Mesendoderm (in vitro differentiated cells): ENCODE results near the gene RRN3.
"Not testable (repeated sequence)": the region's sequence is repeated elsewhere in the genome, so short reads cannot be mapped to it uniquely, and the experiment has no call there.

Experiments
- DNase-seq: peaks from one replicate; pipeline ENCODE4 v3.0.0; 2013
- H2AK5ac ChIP-seq: 2 replicates; pipeline ENCODE4 v1.6.1; 2013; ENCODE audit warnings: low read length, inconsistent platforms
- H2BK120ac ChIP-seq: 2 replicates; pipeline ENCODE4 v1.6.1; 2013; ENCODE audit warnings: low read depth, mild to moderate bottlenecking, low read length, moderate library complexity, mixed read lengths
- H2BK15ac ChIP-seq: replicated peaks from 2 replicates; pipeline ENCODE4 v1.6.1; 2013; ENCODE audit warnings: low read depth, mild to moderate bottlenecking, moderate library complexity
- H2BK5ac ChIP-seq: 2 replicates; pipeline ENCODE4 v1.6.1; 2013; ENCODE audit warnings: low read length, inconsistent platforms
- H3K18ac ChIP-seq: 2 replicates; pipeline ENCODE4 v1.6.1; 2013; ENCODE audit warnings: mild to moderate bottlenecking, low read length, mixed read lengths
- H3K23ac ChIP-seq: one replicate; pipeline ENCODE4 v1.6.1; 2013; ENCODE audit warnings: low read length
- H3K27ac ChIP-seq: 2 replicates; pipeline ENCODE4 v1.5.1; 2013; ENCODE audit warnings: low read depth, mild to moderate bottlenecking, inconsistent platforms, low read length, moderate library complexity
- H3K27me3 ChIP-seq: 2 replicates; pipeline ENCODE4 v1.6.1; 2013; ENCODE audit warnings: low read length, control low read depth, mild to moderate bottlenecking, inconsistent platforms; ENCODE audit not compliant: insufficient read depth, poor library complexity
- H3K36me3 ChIP-seq: 2 replicates; pipeline ENCODE4 v1.6.1; 2013; ENCODE audit warnings: low read length, inconsistent platforms; ENCODE audit not compliant: control insufficient read depth, insufficient read depth
- H3K4ac ChIP-seq: one replicate; pipeline ENCODE4 v1.6.1; 2013; ENCODE audit warnings: low read depth, mild to moderate bottlenecking, low read length, moderate library complexity
- H3K4me1 ChIP-seq: 2 replicates; pipeline ENCODE4 v1.6.1; 2013; ENCODE audit warnings: low read depth, low read length, inconsistent platforms; ENCODE audit not compliant: control insufficient read depth
- H3K4me2 ChIP-seq: 2 replicates; pipeline ENCODE4 v1.6.1; 2013; ENCODE audit warnings: low read length
- H3K4me3 ChIP-seq: 2 replicates; pipeline ENCODE4 v1.5.1; 2013; ENCODE audit warnings: mild to moderate bottlenecking, low read length
- H3K56ac ChIP-seq: one replicate; pipeline ENCODE4 v1.6.1; 2013; ENCODE audit warnings: low read length
- H3K79me1 ChIP-seq: 2 replicates; pipeline ENCODE4 v1.6.1; 2013; ENCODE audit warnings: low read length, inconsistent platforms
- H3K79me2 ChIP-seq: 2 replicates; pipeline ENCODE4 v1.6.1; 2013; ENCODE audit warnings: mild to moderate bottlenecking, low read length; ENCODE audit not compliant: control insufficient read depth, insufficient read depth
- H3K9ac ChIP-seq: 2 replicates; pipeline ENCODE4 v1.6.1; 2013; ENCODE audit warnings: low read length, inconsistent platforms
- H4K5ac ChIP-seq: one replicate; pipeline ENCODE4 v1.6.1; 2013; ENCODE audit warnings: low read length
- H4K8ac ChIP-seq: one replicate; pipeline ENCODE4 v1.6.1; 2013; ENCODE audit warnings: low read depth, mild to moderate bottlenecking, control low read depth, low read length, moderate library complexity
- WGBS: extraction: QIAGEN DNeasy Blood & Tissue Kit; methylation state at CpG from one replicate; pipeline ENCODE4 v1.1.7; 2013; ENCODE audit warnings: low lambda C conversion rate, missing lambda C conversion rate; ENCODE audit not compliant: insufficient coverage; ENCODE audit errors: extremely low coverage; 5-methylcytosine and 5-hydroxymethylcytosine counted together

RRN3 gene

GRCh38 chr16:15049581-15050180, 44.4 kb downstream of the RRN3 start:
- Histone ChIP-seq H3K23ac (no peak overlapping the region), H3K4me1 (peaks cover 2% of the 10 kb centered on the region), H3K9ac (no peak overlapping the region), H3K4me3 (no peak overlapping the region), H3K4me2 (no peak overlapping the region), H3K27me3 (no peaks in the 10 kb centered on the region), H3K27ac (no peak overlapping the region), H3K79me2 (peaks cover 11% of the 10 kb centered on the region), H3K18ac (no peak overlapping the region), H2BK120ac (no peak overlapping the region), H2AK5ac (no peak overlapping the region), H3K4ac (no peak overlapping the region), H4K8ac (no peak overlapping the region), H2BK15ac (no peak overlapping the region), H2BK5ac (no peak overlapping the region), H3K79me1 (peaks cover 9% of the 10 kb centered on the region), H3K56ac (no peak overlapping the region), H3K36me3 (peaks cover 3% of the 10 kb centered on the region), H4K5ac (no peak overlapping the region)
- DNase-seq = no peak
- no CpG with 5 or more reads among the region's 3 CpGs for WGBS

- no peak overlapping the region for H3K4me3 ChIP-seq
- H3K36me3 ChIP-seq = peaks cover 3% of the 10 kb centered on the region
These were observed 47.2 kb downstream of the RRN3 start for GRCh38 chr16:15046692-15047376.

GRCh38 chr16:15045270-15045669, 48.8 kb downstream of the RRN3 start:
- H3K18ac ChIP-seq, H3K79me1 ChIP-seq, H3K4me1 ChIP-seq, DNase-seq, H2AK5ac ChIP-seq, H3K36me3 ChIP-seq, H2BK15ac ChIP-seq, H3K23ac ChIP-seq, H4K8ac ChIP-seq, H3K79me2 ChIP-seq, H4K5ac ChIP-seq, H2BK5ac ChIP-seq, H3K27ac ChIP-seq, H3K56ac ChIP-seq, H3K4ac ChIP-seq, H3K4me2 ChIP-seq, H2BK120ac ChIP-seq, H3K9ac ChIP-seq, H3K4me3 ChIP-seq, H3K27me3 ChIP-seq: not testable (repeated sequence)
- WGBS = no CpG with 5 or more reads among the region's 9 CpGs

More at GRCh38 chr16:15046692-15047376, 47.2 kb downstream of the RRN3 start:
- DNase-seq = no peak
- Histone ChIP-seq H3K79me1 (peaks cover 3% of the 10 kb centered on the region), H2AK5ac (no peak overlapping the region), H4K5ac (no peak overlapping the region), H3K56ac (no peak overlapping the region), H3K23ac (no peak overlapping the region), H3K4ac (no peak overlapping the region), H4K8ac (no peak overlapping the region), H3K4me1 (no peaks in the 10 kb centered on the region), H3K27ac (no peak overlapping the region), H3K4me2 (no peak overlapping the region), H3K79me2 (peaks cover 1% of the 10 kb centered on the region), H3K18ac (no peak overlapping the region), H2BK15ac (no peak overlapping the region), H3K27me3 (no peaks in the 10 kb centered on the region), H2BK120ac (no peak overlapping the region), H3K9ac (no peak overlapping the region), H2BK5ac (no peak overlapping the region)
- WGBS = no CpG with 5 or more reads among the region's 21 CpGs

GRCh38 chr16:15044286-15044685, 49.8 kb downstream of the RRN3 start:
- H3K79me2 ChIP-seq = no peaks in the 10 kb centered on the region
- no peak overlapping the region for H4K8ac ChIP-seq
- H2BK5ac ChIP-seq = no peak overlapping the region
- H3K4me1 ChIP-seq = no peaks in the 10 kb centered on the region
- no peak overlapping the region for H4K5ac ChIP-seq
- H3K23ac ChIP-seq = no peak overlapping the region
- H2BK120ac ChIP-seq = no peak overlapping the region
- H3K9ac ChIP-seq = no peak overlapping the region
- H3K27ac ChIP-seq = no peak overlapping the region
- WGBS = no CpG with 5 or more reads among the region's 11 CpGs
- no peak overlapping the region for H3K18ac ChIP-seq
- no peak overlapping the region for H3K4ac ChIP-seq
- H3K79me1 ChIP-seq = no peaks in the 10 kb centered on the region
- no peak overlapping the region for H3K56ac ChIP-seq
- H3K4me3 ChIP-seq = no peak overlapping the region
- H2BK15ac ChIP-seq = no peak overlapping the region
- no peak for DNase-seq
- peaks cover 6% of the 10 kb centered on the region for H3K36me3 ChIP-seq
- no peak overlapping the region for H2AK5ac ChIP-seq
- no peaks in the 10 kb centered on the region for H3K27me3 ChIP-seq
- no peak overlapping the region for H3K4me2 ChIP-seq

DNA sequence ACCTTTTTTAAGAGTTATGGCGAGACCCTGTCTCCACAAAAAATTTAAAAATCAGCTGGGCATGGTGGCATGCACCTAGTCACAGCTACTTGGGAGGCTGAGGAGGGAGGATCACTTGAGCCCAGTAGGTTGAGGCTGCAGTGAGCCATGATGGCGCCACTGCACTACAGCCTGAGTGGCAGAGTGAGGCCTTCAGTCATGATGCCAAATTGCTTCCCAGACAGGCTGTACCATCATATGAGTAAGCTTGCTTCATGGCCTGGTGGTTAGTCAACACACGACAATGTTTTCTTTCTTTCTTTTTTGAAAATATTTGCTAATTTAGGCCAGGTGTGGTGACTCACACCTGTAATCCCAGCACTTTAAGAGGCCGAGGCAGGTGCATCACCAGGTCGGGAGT, 50.7 kb downstream of the RRN3 start:
- Histone ChIP-seq H3K56ac (no peak overlapping the region), H3K4me3 (no peak overlapping the region), H3K4me1 (no peaks in the 10 kb centered on the region), H3K36me3 (peaks cover 9% of the 10 kb centered on the region), H2BK120ac (no peak overlapping the region), H4K5ac (no peak overlapping the region), H2BK15ac (no peak overlapping the region), H3K23ac (no peak overlapping the region), H3K4me2 (no peak overlapping the region), H3K27me3 (no peaks in the 10 kb centered on the region), H3K27ac (no peak overlapping the region), H3K79me2 (no peaks in the 10 kb centered on the region), H3K18ac (no peak overlapping the region), H4K8ac (no peak overlapping the region), H3K79me1 (no peaks in the 10 kb centered on the region), H3K9ac (no peak overlapping the region), H2BK5ac (no peak overlapping the region), H3K4ac (no peak overlapping the region), H2AK5ac (no peak overlapping the region)
- DNase-seq = no peak
- no CpG with 5 or more reads among the region's 5 CpGs for WGBS
